ENCODE results near the gene CROCC2.

- TF ChIP-seq CTCF (IDR thresholded peaks at IDR 0.05) (no peak), SIN3A (IDR thresholded peaks at IDR 0.05; ENCODE audit: borderline replicate concordance, low read depth, low read length) (no peak), USF2 (IDR thresholded peaks at IDR 0.05; ENCODE audit: borderline replicate concordance, low read depth, low read length) (no peak), POLR2AphosphoS5 (IDR thresholded peaks at IDR 0.05; ENCODE audit: low read depth, low read length) (no peak), TCF12 (IDR thresholded peaks at IDR 0.05) (no peak), TEAD4 (IDR thresholded peaks at IDR 0.05; ENCODE audit: borderline replicate concordance, insufficient read depth) (no peak)
- TF ChIP-seq, protein P1, sequence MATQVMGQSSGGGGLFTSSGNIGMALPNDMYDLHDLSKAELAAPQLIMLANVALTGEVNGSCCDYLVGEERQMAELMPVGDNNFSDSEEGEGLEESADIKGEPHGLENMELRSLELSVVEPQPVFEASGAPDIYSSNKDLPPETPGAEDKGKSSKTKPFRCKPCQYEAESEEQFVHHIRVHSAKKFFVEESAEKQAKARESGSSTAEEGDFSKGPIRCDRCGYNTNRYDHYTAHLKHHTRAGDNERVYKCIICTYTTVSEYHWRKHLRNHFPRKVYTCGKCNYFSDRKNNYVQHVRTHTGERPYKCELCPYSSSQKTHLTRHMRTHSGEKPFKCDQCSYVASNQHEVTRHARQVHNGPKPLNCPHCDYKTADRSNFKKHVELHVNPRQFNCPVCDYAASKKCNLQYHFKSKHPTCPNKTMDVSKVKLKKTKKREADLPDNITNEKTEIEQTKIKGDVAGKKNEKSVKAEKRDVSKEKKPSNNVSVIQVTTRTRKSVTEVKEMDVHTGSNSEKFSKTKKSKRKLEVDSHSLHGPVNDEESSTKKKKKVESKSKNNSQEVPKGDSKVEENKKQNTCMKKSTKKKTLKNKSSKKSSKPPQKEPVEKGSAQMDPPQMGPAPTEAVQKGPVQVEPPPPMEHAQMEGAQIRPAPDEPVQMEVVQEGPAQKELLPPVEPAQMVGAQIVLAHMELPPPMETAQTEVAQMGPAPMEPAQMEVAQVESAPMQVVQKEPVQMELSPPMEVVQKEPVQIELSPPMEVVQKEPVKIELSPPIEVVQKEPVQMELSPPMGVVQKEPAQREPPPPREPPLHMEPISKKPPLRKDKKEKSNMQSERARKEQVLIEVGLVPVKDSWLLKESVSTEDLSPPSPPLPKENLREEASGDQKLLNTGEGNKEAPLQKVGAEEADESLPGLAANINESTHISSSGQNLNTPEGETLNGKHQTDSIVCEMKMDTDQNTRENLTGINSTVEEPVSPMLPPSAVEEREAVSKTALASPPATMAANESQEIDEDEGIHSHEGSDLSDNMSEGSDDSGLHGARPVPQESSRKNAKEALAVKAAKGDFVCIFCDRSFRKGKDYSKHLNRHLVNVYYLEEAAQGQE (IDR thresholded peaks at IDR 0.05; ENCODE audit: low read depth, low read length) = no peak
- TF ChIP-seq, protein P2, sequence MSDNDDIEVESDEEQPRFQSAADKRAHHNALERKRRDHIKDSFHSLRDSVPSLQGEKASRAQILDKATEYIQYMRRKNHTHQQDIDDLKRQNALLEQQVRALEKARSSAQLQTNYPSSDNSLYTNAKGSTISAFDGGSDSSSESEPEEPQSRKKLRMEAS (IDR thresholded peaks at IDR 0.05; ENCODE audit: low read depth) = no peak
Observed at GRCh38 chr2:240948086-240948485, 42.0 kb downstream of the CROCC2 start.
